Fibroblast of mammary gland (primary cell): ENCODE results near the gene TVP23C.
"Not testable (repeated sequence)": the region's sequence is repeated elsewhere in the genome, so short reads cannot be mapped to it uniquely, and the experiment has no call there.

Experiments used
- DNase-seq: peaks from one replicate; pipeline ENCODE4 v3.0.0-alpha.2; 2010; ENCODE audit warnings: low read depth
- H3K4me3 ChIP-seq: 2 replicates; pipeline ENCODE4 v1.5.1; 2011; ENCODE audit warnings: low read depth, mild to moderate bottlenecking, low read length, moderate library complexity; ENCODE audit not compliant: control insufficient read depth
- CTCF ChIP-seq: conservative IDR thresholded peaks from 2 replicates; pipeline ENCODE4 v1.5.1; 2011; ENCODE audit warnings: low read depth, low read length, inconsistent platforms; ENCODE audit not compliant: control insufficient read depth, insufficient read depth

TVP23C gene

GRCh38 chr17:15540371-15541219 is 22.7 kb downstream of the TVP23C start:
- H3K4me3 ChIP-seq, DNase-seq: not testable (repeated sequence)

GRCh38 chr17:15533122-15533521 is 30.2 kb downstream of the TVP23C start:
- not testable (repeated sequence) for DNase-seq, H3K4me3 ChIP-seq

GRCh38 chr17:15526292-15527218 is 36.7 kb downstream of the TVP23C start:
- peak; percentile 48 for TF ChIP-seq CTCF
- H3K4me3 ChIP-seq, result not testable (repeated sequence)
- DNase-seq, result peak; percentile 83

DNA sequence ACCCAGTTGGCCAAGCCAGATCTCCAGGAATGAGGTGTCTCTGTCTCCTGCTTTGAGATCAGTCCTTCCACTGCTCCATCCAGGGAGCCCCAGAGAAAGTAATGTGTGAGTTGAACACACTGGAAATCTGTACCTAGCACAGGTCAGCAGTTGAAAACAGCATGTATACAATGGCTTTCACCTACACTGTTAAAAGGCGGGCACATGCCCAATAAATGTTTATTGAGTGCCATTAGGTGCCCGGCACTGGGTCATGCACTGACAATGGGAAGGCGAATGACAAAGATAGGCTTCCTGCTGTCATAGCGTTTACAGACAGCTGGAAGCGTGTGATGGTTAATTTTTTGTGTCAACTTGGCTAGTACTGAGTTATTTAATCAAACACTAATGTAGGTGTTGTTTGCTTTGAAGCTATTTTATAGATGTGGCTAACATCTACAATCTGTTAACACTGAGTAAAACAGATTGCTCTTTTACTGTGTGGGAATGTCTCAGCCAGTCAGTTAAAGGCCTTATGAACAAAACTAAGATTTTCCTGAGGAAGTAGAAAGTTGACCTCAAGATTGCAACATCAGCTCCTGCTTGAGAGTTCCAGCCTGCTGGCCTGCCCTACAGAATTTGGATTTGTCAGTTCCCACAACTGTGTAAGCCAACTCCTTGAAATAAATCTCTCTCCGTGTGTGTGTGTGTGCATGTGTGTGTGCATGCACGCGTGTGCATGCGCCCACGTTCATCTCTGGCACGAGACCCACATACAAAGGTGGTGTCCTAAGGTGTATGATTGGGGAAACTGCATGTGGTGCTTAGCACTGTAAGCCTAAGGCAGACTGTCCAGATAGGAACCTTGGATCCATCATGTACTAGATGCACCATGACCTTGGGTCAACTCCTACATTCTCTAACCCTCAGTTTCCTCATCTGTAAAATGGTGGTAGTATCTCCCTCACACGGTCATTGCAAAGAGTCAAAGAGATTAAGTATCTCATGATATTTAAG is 38.0 kb downstream of the TVP23C start:
- not testable (repeated sequence) for H3K4me3 ChIP-seq
- peak; percentile 63 for DNase-seq

- no peak for TF ChIP-seq CTCF
- H3K4me3 ChIP-seq, result no peak overlapping the region
- peak; percentile 41 for DNase-seq
These were observed 47.1 kb downstream of the TVP23C start for GRCh38 chr17:15516150-15516549.

GRCh38 chr17:15514469-15514868 is 48.8 kb downstream of the TVP23C start:
- no peak overlapping the region for H3K4me3 ChIP-seq
- TF ChIP-seq CTCF, result no peak
- no peak for DNase-seq

DNA sequence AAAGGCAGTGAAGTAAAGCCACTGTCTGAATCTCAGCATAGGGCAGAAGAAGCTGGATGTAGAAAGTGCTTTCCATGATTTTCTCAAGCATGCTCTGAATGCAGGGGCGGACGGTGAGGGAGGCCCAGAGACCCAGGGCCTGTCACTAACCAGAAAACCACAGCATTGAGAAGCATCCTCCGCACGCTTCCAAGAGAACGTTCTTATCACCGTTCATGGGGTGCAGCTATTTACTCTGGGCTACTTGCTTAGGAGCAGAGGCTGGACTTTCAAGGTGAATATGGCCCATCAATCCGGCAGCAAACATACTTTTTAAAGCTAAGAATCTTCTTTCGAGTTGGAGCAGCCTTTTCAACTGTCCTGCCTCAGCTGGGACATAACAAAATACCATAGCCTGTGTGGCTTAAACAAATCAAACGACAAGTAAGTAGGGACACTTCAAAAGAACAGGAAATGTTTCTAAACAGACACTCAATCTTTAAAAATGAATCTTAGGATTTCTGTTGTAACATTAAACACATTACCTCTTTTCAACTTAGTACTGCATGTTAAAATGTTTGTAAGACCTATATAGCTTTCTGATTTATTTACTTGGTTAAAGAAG is 49.3 kb downstream of the TVP23C start:
- H3K4me3 ChIP-seq, result no peak overlapping the region
- no peak for DNase-seq
- TF ChIP-seq CTCF, result no peak
